HepG2 (cell line): ENCODE data around the gene GART. TPM values are rescaled to one million over a fixed set of nuclear protein-coding genes. Genes with fewer than 3 reads are reported as not detected.

Experiments used
- ATAC-seq: fragments of 200-7000 bp; cut with Tn5 transposase; 3 replicates; pipeline ENCODE4 v1.9.1; 2020; ENCODE audit warnings: mild to moderate bottlenecking, moderate library complexity
- BruUV-seq: library from RNA; stranded (reverse); fragments of 400-500 nt; replicated peaks from 2 replicates; lab custom pipeline; 2021; lab: Mats Ljungman, UMichigan
- CTCF ChIA-PET: fragments of 300-600 bp; formaldehyde crosslinking; extraction: SDS; loops from one replicate; lab custom pipeline; 2021; ENCODE audit warnings: low total read pairs, inconsistent platforms, low intra/inter-chr PET ratio; lab: Yijun Ruan, JAX
- POLR2A ChIA-PET: fragments of 350-600 bp; sonication (Branson Sonifier 250); formaldehyde crosslinking; loops from one replicate; lab custom pipeline; 2020; ENCODE audit warnings: antibody characterized with exemption, inconsistent platforms; lab: Yijun Ruan, JAX
- DNase-seq: peaks from one replicate; pipeline ENCODE4 v3.0.0-alpha.2; 2015; ENCODE audit warnings: low spot score
- FAIRE-seq: peaks from 3 replicates; lab custom pipeline; 2011; peaks lifted over from hg19 to GRCh38; lab: Jason Lieb, UNC
- H2AFZ ChIP-seq: one replicate; pipeline ENCODE4 v1.6.1; 2011; ENCODE audit warnings: low read length, inconsistent platforms
- H3K27ac ChIP-seq: fragments of 300-600 bp; 3 replicates; pipeline ENCODE4 v1.8.0; 2011; ENCODE audit warnings: mixed run types, mild to moderate bottlenecking, mixed read lengths, low read length, inconsistent platforms; ENCODE audit not compliant: insufficient read depth; ENCODE audit errors: extremely low read length
- H3K27me3 ChIP-seq, 2 experiments: fragments of 200-600 bp in 1 of 2; 2 replicates in 1 of 2; 3 replicates in 1 of 2; pipeline versions ENCODE4 v1.6.0 to v1.8.0; 2011; ENCODE audit warnings: low read length in 2 of 2, mild to moderate bottlenecking in 2 of 2, moderate library complexity in 2 of 2, inconsistent platforms in 1 of 2; ENCODE audit not compliant: insufficient read depth in 2 of 2, control insufficient read depth in 1 of 2
- H3K36me3 ChIP-seq, 2 experiments: fragments of 200-600 bp in 1 of 2; replicated peaks in 1 of 2; 2 replicates in 1 of 2; 3 replicates in 1 of 2; pipeline versions ENCODE4 v1.5.1 to v1.8.0; 2011; ENCODE audit warnings: low read length in 2 of 2, inconsistent platforms in 1 of 2; ENCODE audit not compliant: insufficient read depth in 2 of 2, control insufficient read depth in 1 of 2
- H3K4me1 ChIP-seq: 2 replicates; pipeline ENCODE4 v1.5.1; 2012; ENCODE audit warnings: low read length, inconsistent platforms; ENCODE audit not compliant: insufficient read depth
- H3K4me2 ChIP-seq: 2 replicates; pipeline ENCODE4 v1.6.0; 2011; ENCODE audit warnings: low read depth, low read length, inconsistent platforms
- H3K4me3 ChIP-seq, 3 experiments: fragments of 200-600 bp in 1 of 3; sonication (generic), shearing (Covaris generic) in 1 of 3; replicated peaks in 1 of 3; 2 replicates each; pipeline ENCODE4 v1.5.1; 2011 to 2016; ENCODE audit warnings: low read length in 3 of 3, inconsistent platforms in 2 of 3, low read depth in 2 of 3, mild to moderate bottlenecking in 2 of 3, control low read depth in 1 of 3, mixed read lengths in 1 of 3; ENCODE audit not compliant: insufficient read depth in 1 of 3
- H3K79me2 ChIP-seq: one replicate; pipeline ENCODE4 v1.6.1; 2011; ENCODE audit warnings: low read length, inconsistent platforms; ENCODE audit not compliant: insufficient read depth
- H3K9ac ChIP-seq: 2 replicates; pipeline ENCODE4 v1.6.0; 2011; ENCODE audit warnings: mild to moderate bottlenecking, low read depth, low read length, inconsistent platforms; ENCODE audit not compliant: insufficient read depth
- H3K9me3 ChIP-seq: 2 replicates; pipeline ENCODE4 v1.5.1; 2012; ENCODE audit warnings: mild to moderate bottlenecking, low read length
- H4K20me1 ChIP-seq: 2 replicates; pipeline ENCODE4 v1.6.0; 2011; ENCODE audit warnings: inconsistent platforms, mild to moderate bottlenecking, low read length, moderate library complexity; ENCODE audit not compliant: insufficient read depth
- AGO2 ChIP-seq: fragments of 200-400 bp; formaldehyde crosslinking; optimal IDR thresholded peaks from 2 replicates; pipeline ENCODE3; 2017; ENCODE audit warnings: mild to moderate bottlenecking, low read depth, low read length, moderate library complexity
- RBFOX2 ChIP-seq: fragments of 200-400 bp; formaldehyde crosslinking; IDR thresholded peaks from 2 replicates; pipeline ENCODE4 v1.6.1; 2017; ENCODE audit warnings: low read depth, mild to moderate bottlenecking, low read length
- RBM22 ChIP-seq: fragments of 200-400 bp; formaldehyde crosslinking; optimal IDR thresholded peaks from 2 replicates; pipeline ENCODE3; 2017; ENCODE audit warnings: mild to moderate bottlenecking, low read length, moderate library complexity
- STAT5B ChIP-seq: sonication (generic); formaldehyde crosslinking; IDR thresholded peaks from 2 replicates; pipeline ENCODE4 v1.4.0; 2020; ENCODE audit warnings: missing genetic modification reagents
- ZBTB25 ChIP-seq: IDR thresholded peaks from 2 replicates; pipeline ENCODE4 v1.6.1; 2018; ENCODE audit warnings: missing genetic modification reagents
- ZKSCAN5 ChIP-seq: sonication (generic); formaldehyde crosslinking; IDR thresholded peaks from 2 replicates; pipeline ENCODE4 v1.5.1; 2020; ENCODE audit warnings: mild to moderate bottlenecking, missing genetic modification reagents
- ZNF577 ChIP-seq: sonication (generic); formaldehyde crosslinking; IDR thresholded peaks from 2 replicates; pipeline ENCODE4 v1.4.0; 2020; ENCODE audit warnings: mild to moderate bottlenecking, low read depth, missing genetic modification reagents, borderline replicate concordance
- ZNF615 ChIP-seq: sonication (generic); formaldehyde crosslinking; IDR thresholded peaks from 2 replicates; pipeline ENCODE4 v1.5.0; 2020; ENCODE audit warnings: mild to moderate bottlenecking, missing genetic modification reagents, borderline replicate concordance
- WGBS: methylation state at CpG from one replicate; pipeline ENCODE4 v1.1.6; 2017; ENCODE audit warnings: low lambda C conversion rate; 5-methylcytosine and 5-hydroxymethylcytosine counted together
- in situ Hi-C: cut with HindIII; loops from 2 replicates; pipeline ENCODE4 v1.10.0; 2017; ENCODE audit warnings: low pct_unique_long_range_greater_than_20kb; ENCODE audit not compliant: extremely low pct_ligation_motif_present
- intact Hi-C: fragments of 100-400 bp; cut with micrococcal nuclease; formaldehyde crosslinking; loops from one replicate; pipeline ENCODE4 v1.10.0; 2022; ENCODE audit not compliant: unreplicated experiment
- polyA plus RNA-seq, 8 experiments: library from polyadenylated mRNA; depleted of rRNA in 3 of 8; stranded (reverse) in 7 of 8; unstranded in 1 of 8; fragments of >200 nt; fragmentation: Illumina TruSeq in 4 of 8; extraction: Trizol in 4 of 8; gene quantifications; 2 replicates each; pipeline versions ENCODE4 v1.2.1 to v1.2.3, GENCODE V29; 2011 to 2016; ENCODE audit warnings: low read depth in 4 of 8, missing spikeins in 1 of 8, mixed read lengths in 1 of 8; ENCODE audit not compliant: insufficient read depth in 1 of 8
- total RNA-seq, 5 experiments: library from RNA; depleted of rRNA; stranded (reverse); fragments of >200 nt; fragmentation: Illumina TruSeq; extraction: Trizol; gene quantifications; 2 replicates each; pipeline ENCODE4 v1.2.3, GENCODE V29; 2016; ENCODE audit warnings: low read depth in 1 of 5

Gene GART
- total and polyA plus RNA-seq, 2 of the 13 experiments (the other 11 are each of a cell fraction or from before 2014, with no cell fraction given): 17.9 to 109 TPM

GRCh38 chr21:33554982-33555344 lies 13.0 kb upstream of the GART start:
- no peak for ATAC-seq
- Histone ChIP-seq H3K9ac (no peak overlapping the region), H3K27ac (no peak overlapping the region), H2AFZ (no peak overlapping the region), H3K36me3 (peaks cover 41 to 95% of the 10 kb centered on the region in 2 experiments), H3K4me3 (no peak overlapping the region), H3K79me2 (peaks cover 79% of the 10 kb centered on the region), H3K27me3 (no peaks in the 10 kb centered on the region), H3K4me1 (peaks cover 11% of the 10 kb centered on the region; the same call in 1 of the 2 replicates), H3K9me3 (no peaks in the 10 kb centered on the region), H3K4me2 (no peak overlapping the region), H4K20me1 (peaks cover 67% of the 10 kb centered on the region)
- intact Hi-C loops: no loop called here
- TF ChIP-seq STAT5B (CRISPR knock-in tag) (no peak), AGO2 (peak; percentile 46), RBM22 (peak; percentile 37), ZNF615 (CRISPR knock-in tag) (no peak), ZBTB25 (CRISPR knock-in tag) (no peak), ZKSCAN5 (CRISPR knock-in tag) (no peak), RBFOX2 (peak; percentile 45; the same call in 1 of the 2 replicates), ZNF577 (CRISPR knock-in tag) (no peak)
- WGBS: 99% methylated on average over 26 of the region's 32 CpGs
- in situ Hi-C loops: no loop called here
- ChIA-PET POLR2A (interaction anchor here (0.9 to 1.5 kb wide), 2 partner anchors 12 to 75 kb away, joined by 4 to 5 read pairs; partner anchors contain the start of genes SON and TMEM50B), CTCF (no interaction called here)
- FAIRE-seq: no peak
- BruUV-seq: no TSS peak
- DNase-seq: no peak
